NB4 (cell line): ENCODE results near the gene PACRGL.

Experiments
- CTCF ChIP-seq: IDR thresholded peaks from one replicate; pipeline ENCODE4 v1.5.1; 2012; ENCODE audit warnings: low read depth, low read length
- MAX ChIP-seq: IDR thresholded peaks from 2 replicates; pipeline ENCODE4 v1.6.1; 2011; ENCODE audit warnings: low read depth, low read length
- MYC ChIP-seq: IDR thresholded peaks from 2 replicates; pipeline ENCODE4 v1.6.1; 2011; ENCODE audit warnings: low read depth, low read length
- POLR2A ChIP-seq: IDR thresholded peaks from 2 replicates; pipeline ENCODE4 v1.6.1; 2011; ENCODE audit warnings: mild to moderate bottlenecking; ENCODE audit not compliant: insufficient read length; ENCODE audit errors: extremely low read depth

DNA sequence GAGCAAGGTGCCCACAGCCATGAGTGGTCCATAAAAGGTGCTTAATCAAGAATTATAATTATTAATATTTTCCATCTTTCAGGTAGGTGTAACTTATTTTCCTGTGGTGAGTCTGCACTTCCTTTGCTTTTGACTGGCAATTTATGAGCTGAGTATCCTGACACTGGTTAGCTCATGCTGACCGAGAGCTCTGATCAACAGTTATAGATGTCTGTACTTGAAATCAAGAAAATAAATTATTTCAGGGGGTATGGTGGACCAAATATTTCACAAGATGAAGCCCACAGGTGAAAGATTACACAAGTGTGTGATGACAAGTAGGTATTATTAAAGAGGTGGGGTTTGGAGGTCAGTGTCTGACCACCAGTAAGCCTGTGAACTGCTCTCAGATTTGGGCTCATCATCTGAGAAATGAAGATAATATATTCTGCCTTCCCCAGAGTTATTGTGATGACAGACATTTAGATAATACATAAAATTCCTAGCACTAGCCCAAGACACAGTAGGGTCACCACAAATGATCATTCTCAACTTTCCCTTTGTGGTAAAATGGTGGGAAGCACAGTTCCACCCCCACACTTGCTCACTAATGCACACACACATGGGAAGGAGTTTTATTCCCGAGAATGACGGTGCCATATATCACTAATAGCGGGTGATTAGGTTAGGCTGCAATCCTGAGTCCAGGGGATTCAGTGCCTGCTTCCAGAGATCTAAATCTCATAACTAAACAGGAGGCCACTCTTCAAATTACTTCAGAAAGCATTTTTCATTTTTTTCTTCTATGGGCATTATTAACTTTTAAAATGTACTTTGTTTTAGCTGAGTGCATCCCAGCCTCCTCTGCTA, 34.0 kb upstream of the PACRGL start:
- no peak for TF ChIP-seq CTCF
- no peak for TF ChIP-seq MYC
- no peak for TF ChIP-seq POLR2A
- no peak for TF ChIP-seq MAX
